ENCODE data around the gene ASF1B.

The ASF1B gene

GRCh38 chr19:14080887-14081796 lies 55.2 kb downstream of the ASF1B start:
- DNase-seq: peak; percentile 99

DNA sequence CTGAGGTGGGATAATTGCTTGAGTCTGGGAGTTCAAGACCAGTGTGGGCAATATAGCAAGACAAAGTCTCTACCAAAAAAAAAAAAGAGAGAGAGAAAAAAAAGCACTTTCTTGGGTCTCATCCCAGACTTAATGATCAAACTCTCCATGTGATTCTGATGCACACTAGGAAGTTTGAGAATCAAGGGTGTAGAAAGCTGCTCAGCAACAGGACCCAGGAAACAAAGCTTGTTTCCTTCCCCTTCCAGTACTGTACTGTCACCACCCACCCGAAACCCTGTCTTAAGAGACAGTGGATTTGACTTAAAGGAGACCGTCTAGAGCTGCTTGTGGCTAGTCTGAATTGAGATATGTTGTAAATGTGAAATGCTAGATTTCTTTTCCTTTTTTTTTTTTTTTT lies 58.0 kb downstream of the ASF1B start:
- DNase-seq: no peak

DNA sequence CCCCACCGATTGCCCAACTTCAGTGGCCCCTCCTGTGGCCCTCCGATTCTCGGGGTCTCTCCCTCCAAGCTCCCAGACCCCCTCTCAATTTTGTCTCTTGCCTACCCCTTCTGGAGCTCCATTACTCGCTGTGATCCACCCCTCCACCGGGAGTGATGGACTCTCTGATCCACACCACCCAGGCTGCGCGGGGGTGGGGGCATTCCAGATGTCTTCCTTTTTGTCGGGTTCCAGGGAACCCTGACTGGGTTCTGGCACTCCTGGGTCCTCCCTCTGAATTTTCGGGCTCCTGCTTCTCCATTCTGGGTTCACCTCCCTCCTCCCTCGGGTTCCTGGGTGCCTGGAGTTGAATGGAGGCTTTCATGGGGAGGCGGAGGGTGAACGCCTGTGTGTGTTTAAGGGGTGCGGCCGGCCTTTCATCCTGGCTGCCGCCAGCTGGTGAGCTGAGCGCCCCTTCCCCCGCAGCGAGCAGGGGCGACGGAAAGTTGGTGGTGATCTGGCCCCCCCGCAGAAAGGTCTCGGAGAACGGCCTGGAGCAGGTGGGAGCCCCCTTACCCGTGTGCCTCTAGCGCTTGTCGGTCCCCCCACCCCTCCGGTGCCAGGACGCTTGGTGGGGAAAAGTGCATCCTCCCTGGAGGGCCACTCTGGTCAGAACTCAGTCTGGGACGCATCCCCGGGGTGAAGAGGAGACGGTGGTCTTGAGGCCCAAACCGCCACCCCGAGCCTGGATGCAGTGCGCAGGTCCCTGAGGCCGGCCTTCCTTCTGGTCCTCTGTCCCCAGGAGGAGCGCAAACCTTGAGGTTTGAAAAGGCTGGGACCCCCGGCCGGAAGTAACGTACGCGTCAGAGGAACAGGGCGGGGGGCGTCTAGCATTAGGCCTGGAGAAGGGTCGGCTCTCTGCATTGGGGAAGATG lies 62.2 kb downstream of the ASF1B start:
- DNase-seq: no peak

GRCh38 chr19:14073261-14073924 lies 63.0 kb downstream of the ASF1B start:
- peak; percentile 40 for DNase-seq

DNA sequence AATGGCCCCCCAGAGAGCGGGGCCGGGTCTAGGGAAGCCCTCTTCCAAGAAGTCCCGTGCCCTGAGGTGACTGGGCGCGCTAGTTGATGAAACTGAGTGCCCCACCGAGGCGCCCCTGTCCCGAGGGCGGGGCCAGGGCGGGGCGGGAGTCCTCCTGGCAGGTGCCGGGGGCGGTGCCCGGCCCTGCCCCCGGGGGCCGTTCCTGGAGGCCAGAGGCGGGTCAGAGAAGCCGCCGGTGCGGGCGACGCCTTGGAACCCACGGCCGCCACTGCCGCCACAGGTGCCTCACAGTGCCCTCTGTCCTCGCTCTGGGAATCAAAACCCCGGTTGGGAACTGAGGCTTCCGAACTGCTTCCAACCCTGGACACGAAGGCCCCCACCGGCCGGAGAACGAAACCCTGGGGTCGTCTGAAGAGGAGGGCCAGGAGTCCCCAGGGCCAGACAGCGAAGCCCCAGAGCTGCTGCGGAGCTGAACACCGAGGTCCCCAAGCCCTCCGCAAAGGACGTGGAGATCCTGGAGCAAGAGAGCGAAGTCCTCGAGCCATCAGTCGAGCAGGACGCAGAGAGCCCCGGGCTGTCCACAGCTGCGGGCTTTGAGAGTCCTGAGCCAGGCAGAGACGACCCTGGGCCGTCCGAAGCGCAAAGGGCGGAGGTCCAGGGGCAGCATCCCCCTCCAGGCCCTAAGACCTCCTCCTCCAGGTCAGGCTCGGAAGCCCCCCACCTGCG lies 63.7 kb downstream of the ASF1B start, which contains the start of gene MISP3:
Gene MISP3 (plus strand): TSS at position 252 of the 726 bp plus-strand sequence. CDS start 524 bp downstream, outside the sequence.
- no peak for DNase-seq

GRCh38 chr19:14070268-14071050 lies 65.9 kb downstream of the ASF1B start:
- DNase-seq: no peak

Data from NCI-H1048 (cell line).